ENCODE data around the gene ENG.

ENG gene

DNA sequence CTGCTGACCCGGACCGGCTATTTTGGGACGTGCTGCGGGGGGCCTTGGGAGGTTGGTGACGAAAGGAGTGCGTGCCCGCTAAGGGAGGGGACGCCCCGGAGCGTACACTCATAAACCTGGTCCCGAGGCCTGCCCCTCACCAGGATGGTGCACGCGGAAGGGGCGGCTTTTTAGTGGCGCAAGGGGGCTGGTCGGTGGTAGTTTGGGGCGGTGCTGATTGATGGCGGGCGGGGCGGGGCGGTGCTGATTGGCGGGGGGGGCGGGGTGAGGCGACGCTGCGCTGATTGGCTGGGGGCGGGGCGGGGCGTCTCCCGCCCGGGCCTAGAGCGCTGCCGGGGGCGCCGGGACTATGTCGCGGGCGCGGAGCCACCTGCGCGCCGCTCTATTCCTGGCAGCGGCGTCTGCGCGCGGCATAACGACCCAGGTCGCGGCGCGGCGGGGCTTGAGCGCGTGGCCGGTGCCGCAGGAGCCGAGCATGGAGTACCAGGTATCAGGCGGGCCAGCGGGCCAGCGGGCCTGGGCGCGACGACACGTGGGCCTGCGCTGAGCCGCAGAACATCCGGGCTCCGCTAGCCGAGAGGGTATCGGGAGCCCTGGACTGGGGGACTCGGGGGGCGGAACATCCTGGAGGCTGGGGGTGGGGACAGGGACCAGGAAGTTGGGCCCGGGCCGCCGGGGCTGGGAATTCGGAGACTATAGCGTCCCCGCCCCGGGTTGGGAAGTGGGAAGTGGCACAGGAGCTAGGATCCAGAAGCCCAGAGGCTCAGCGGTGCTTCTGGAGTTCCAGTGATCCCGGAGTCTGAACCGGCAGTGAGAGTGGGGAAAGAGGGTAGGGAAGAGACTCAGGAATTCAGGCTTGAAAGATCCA, 51.6 kb downstream of the ENG start, which contains the start of gene FPGS:
Gene FPGS, plus strand, starts transcription at position 307 of the 868 bp plus-strand sequence. Its CDS starts 43 bp downstream, at position 350.
- peak within 1 kb of the TSS; percentile 60 for H3K4me3 ChIP-seq (ENCODE audit: severe bottlenecking)
- no peaks in the 10 kb centered on the region for H3K27me3 ChIP-seq (ENCODE audit: insufficient read depth, poor library complexity, severe bottlenecking)
- no peak for TF ChIP-seq CTCF (IDR thresholded peaks at IDR 0.05; ENCODE audit: poor library complexity, severe bottlenecking)
- ATAC-seq (ENCODE audit: low read depth) (peak; percentile 65), DNase-seq (ENCODE audit: low spot score) (peak; percentile 88)
- H3K9me3 ChIP-seq (ENCODE audit: severe bottlenecking): no peaks in the 10 kb centered on the region
- peak within 1 kb of the TSS; percentile 93 for H3K27ac ChIP-seq (ENCODE audit: poor library complexity, severe bottlenecking)
- H3K36me3 ChIP-seq (ENCODE audit: low read depth): peaks cover 35% of the 10 kb centered on the region
- peaks cover 22% of the 10 kb centered on the region for H3K4me1 ChIP-seq (ENCODE audit: insufficient read depth, poor library complexity, severe bottlenecking)

DNA sequence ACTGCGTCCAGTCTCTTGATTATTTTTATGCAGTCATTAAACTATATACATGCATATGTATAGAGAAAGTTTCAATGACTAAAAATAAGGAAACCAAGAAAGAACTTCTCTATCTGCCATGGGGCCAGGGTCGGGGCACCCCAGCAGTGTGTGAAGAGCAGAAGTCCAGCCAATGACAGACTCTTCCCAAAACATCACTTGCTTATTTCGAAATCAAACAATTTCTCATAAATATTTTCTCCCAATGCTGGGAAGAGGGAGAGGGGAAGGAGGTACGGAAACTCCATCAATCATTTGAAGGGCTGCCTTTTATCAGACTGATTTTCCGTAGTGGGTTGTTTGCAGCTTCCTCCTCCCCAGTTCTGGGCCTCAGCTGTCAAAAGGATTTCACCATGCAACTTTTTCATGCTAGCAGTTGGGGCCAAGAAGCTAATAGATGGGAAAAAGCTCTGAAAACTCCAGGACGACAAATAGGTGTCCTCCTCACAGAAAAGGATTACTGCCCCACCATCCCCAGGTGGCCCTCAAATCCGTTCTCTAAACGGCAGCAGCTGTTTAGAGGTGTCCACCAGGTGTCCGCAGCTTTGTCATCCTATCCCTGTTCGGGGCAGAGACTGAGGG, 52.4 kb downstream of the ENG start:
- DNase-seq (ENCODE audit: low spot score) (no peak), ATAC-seq (ENCODE audit: low read depth) (peak; percentile 2; the same call in 2 of the 3 replicates)
- H3K27ac ChIP-seq (ENCODE audit: poor library complexity, severe bottlenecking): peak overlapping the region; percentile 93
- no peak for TF ChIP-seq CTCF (IDR thresholded peaks at IDR 0.05; ENCODE audit: poor library complexity, severe bottlenecking)
- H3K4me3 ChIP-seq (ENCODE audit: severe bottlenecking): peak overlapping the region; percentile 60
- H3K36me3 ChIP-seq (ENCODE audit: low read depth): peaks cover 28% of the 10 kb centered on the region
- H3K4me1 ChIP-seq (ENCODE audit: insufficient read depth, poor library complexity, severe bottlenecking): peaks cover 22% of the 10 kb centered on the region
- H3K27me3 ChIP-seq (ENCODE audit: insufficient read depth, poor library complexity, severe bottlenecking): no peaks in the 10 kb centered on the region
- H3K9me3 ChIP-seq (ENCODE audit: severe bottlenecking): no peaks in the 10 kb centered on the region

DNA sequence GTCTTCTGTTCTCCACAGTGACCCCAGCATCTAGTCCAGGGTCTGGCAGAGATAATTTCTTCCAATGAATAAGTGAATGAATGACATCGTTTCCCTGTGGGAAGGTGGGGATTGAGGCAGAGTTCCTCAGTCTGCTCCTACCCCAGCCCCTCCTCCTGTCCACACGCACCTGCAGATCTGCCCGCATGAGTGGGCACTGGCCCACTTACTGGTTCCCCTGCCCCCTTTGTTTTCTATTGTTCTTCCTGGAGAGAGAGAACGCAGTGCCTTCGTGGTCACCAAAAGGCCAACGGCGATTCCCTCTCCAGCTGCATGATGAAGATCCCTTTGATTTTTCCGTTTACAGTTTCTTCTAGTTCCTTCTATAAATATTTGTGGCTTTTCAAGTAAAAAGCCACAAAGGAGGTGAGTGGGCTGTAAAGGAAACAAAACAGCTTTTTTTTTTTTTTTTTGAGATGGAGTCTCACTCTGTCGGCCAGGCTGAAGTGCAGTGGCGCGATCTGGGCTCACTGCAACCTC, 57.5 kb downstream of the ENG start:
- Histone ChIP-seq H3K4me3 (ENCODE audit: severe bottlenecking) (no peak overlapping the region), H3K27me3 (ENCODE audit: insufficient read depth, poor library complexity, severe bottlenecking) (no peaks in the 10 kb centered on the region), H3K4me1 (ENCODE audit: insufficient read depth, poor library complexity, severe bottlenecking) (peaks cover 9% of the 10 kb centered on the region), H3K27ac (ENCODE audit: poor library complexity, severe bottlenecking) (no peak overlapping the region), H3K9me3 (ENCODE audit: severe bottlenecking) (no peaks in the 10 kb centered on the region), H3K36me3 (ENCODE audit: low read depth) (no peaks in the 10 kb centered on the region)
- DNase-seq (ENCODE audit: low spot score) (no peak), ATAC-seq (ENCODE audit: low read depth) (0 out of 3 replicates have a peak, but pooled peaks have one; percentile 2)
- TF ChIP-seq CTCF (IDR thresholded peaks at IDR 0.05; ENCODE audit: poor library complexity, severe bottlenecking): no peak

DNA sequence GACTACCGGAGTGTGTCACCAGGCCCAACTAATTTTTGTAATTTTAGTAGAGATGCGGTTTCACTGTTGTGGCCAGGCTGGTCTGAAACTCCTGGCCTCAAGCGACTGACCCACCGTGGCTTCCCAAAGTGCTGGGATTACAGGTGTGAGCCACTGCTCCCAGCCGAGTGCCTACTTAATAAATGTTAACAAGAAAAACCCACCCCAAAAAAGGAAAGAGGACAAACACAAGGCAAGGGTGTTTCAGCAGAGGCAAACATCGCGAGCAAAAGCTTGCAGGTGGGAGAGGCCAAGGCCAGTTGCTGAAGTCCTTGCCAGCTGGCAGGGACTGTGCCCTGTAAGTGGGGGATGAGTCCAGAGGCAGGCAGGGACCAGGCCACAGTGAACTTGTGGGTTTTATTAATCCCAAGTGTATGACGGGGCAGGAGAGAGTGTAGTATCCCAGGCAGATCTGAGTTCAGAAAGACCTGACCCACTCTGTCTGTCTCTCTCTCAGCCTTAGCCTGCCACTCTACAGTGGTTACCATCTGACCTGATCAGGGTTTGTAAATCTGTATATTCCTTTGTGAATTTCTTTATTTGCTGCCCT, 58.1 kb downstream of the ENG start:
- no peak overlapping the region for H3K4me3 ChIP-seq (ENCODE audit: severe bottlenecking)
- H3K27me3 ChIP-seq (ENCODE audit: insufficient read depth, poor library complexity, severe bottlenecking): no peaks in the 10 kb centered on the region
- no peak for TF ChIP-seq CTCF (IDR thresholded peaks at IDR 0.05; ENCODE audit: poor library complexity, severe bottlenecking)
- H3K36me3 ChIP-seq (ENCODE audit: low read depth): peaks cover 5% of the 10 kb centered on the region
- peaks cover 5% of the 10 kb centered on the region for H3K4me1 ChIP-seq (ENCODE audit: insufficient read depth, poor library complexity, severe bottlenecking)
- H3K27ac ChIP-seq (ENCODE audit: poor library complexity, severe bottlenecking): no peak overlapping the region
- peak; percentile 41; the same call in 2 of the 3 replicates for ATAC-seq (ENCODE audit: low read depth)
- DNase-seq (ENCODE audit: low spot score): no peak
- no peaks in the 10 kb centered on the region for H3K9me3 ChIP-seq (ENCODE audit: severe bottlenecking)
